Hepatocyte (in vitro differentiated cells): ENCODE results near the gene UGCG.
"Not testable (repeated sequence)": the region's sequence is repeated elsewhere in the genome, so short reads cannot be mapped to it uniquely, and the experiment has no call there.

Source experiments
- EZH2 ChIP-seq: fragments of 200-600 bp; sonication (generic); IDR thresholded peaks from 2 replicates; pipeline ENCODE4 v1.6.1; 2016; ENCODE audit warnings: antibody characterized with exemption, mild to moderate bottlenecking, borderline replicate concordance
- EZH2phosphoT487 ChIP-seq: fragments of 200-600 bp; sonication (generic); IDR thresholded peaks from one replicate; pipeline ENCODE4 v1.6.1; 2018; ENCODE audit warnings: antibody characterized with exemption, mild to moderate bottlenecking, low read depth, moderate library complexity; ENCODE audit not compliant: unreplicated experiment, severe bottlenecking
- TF ChIP-seq, protein P1 (sequence below): fragments of 200-600 bp; sonication (generic); IDR thresholded peaks from 2 replicates; pipeline ENCODE4 v1.5.1; 2016; ENCODE audit warnings: antibody characterized with exemption, mild to moderate bottlenecking; ENCODE audit not compliant: poor library complexity

DNA sequence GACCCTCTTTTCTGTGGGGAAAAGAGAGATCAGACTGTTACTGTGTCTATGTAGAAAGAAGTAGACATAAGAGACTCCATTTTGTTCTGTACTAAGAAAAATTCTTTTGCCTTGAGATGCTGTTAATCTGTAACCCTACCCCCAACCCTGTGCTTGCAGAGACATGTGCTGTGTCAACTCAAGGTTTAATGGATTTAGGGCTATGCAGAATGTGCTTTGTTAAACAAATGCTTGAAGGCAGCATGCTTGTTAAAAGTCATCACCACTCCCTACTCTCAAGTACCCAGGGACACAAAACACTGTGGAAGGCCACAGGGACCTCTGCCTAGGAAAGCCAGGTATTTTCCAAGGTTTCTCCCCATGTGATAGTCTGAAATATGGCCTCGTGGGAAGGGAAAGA lies 21.3 kb upstream of the UGCG start:
- TF ChIP-seq EZH2phosphoT487, EZH2: not testable (repeated sequence)
- TF ChIP-seq, protein P1, sequence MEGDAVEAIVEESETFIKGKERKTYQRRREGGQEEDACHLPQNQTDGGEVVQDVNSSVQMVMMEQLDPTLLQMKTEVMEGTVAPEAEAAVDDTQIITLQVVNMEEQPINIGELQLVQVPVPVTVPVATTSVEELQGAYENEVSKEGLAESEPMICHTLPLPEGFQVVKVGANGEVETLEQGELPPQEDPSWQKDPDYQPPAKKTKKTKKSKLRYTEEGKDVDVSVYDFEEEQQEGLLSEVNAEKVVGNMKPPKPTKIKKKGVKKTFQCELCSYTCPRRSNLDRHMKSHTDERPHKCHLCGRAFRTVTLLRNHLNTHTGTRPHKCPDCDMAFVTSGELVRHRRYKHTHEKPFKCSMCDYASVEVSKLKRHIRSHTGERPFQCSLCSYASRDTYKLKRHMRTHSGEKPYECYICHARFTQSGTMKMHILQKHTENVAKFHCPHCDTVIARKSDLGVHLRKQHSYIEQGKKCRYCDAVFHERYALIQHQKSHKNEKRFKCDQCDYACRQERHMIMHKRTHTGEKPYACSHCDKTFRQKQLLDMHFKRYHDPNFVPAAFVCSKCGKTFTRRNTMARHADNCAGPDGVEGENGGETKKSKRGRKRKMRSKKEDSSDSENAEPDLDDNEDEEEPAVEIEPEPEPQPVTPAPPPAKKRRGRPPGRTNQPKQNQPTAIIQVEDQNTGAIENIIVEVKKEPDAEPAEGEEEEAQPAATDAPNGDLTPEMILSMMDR = not testable (repeated sequence)
